H1 (cell line): ENCODE measurements around the gene NLRP7. TPM values are rescaled to one million over a fixed set of nuclear protein-coding genes. Genes with fewer than 3 reads are reported as not detected.

ENCODE experiments used
- CTCF ChIA-PET: fragments of 300-600 bp; sonication (Branson Sonifier 250); formaldehyde crosslinking; loops from one replicate; lab custom pipeline; 2021; ENCODE audit not compliant: partially characterized antibody; lab: Charles Lee
- POLR2A ChIA-PET: fragments of 300-600 bp; sonication (Branson Sonifier 250); formaldehyde crosslinking; loops from one replicate; lab custom pipeline; 2021; ENCODE audit warnings: inconsistent platforms; ENCODE audit not compliant: partially characterized antibody; lab: Charles Lee
- DNase-seq, 2 experiments: peaks; one replicate each; pipeline versions ENCODE4 v3.0.0 to v3.0.0-alpha.2; 2010 to 2022; ENCODE audit warnings: low spot score in 2 of 2, low read depth in 1 of 2, mixed read lengths in 1 of 2
- FAIRE-seq: peaks from 2 replicates; lab custom pipeline; 2011; peaks lifted over from hg19 to GRCh38; lab: Jason Lieb, UNC
- H2AFZ ChIP-seq: 2 replicates; pipeline ENCODE4 v1.8.1; 2012; ENCODE audit warnings: low read length, inconsistent platforms
- H2AK5ac ChIP-seq: 2 replicates; pipeline ENCODE4 v1.6.1; 2013; ENCODE audit warnings: low read depth, low read length
- H2BK120ac ChIP-seq: replicated peaks from 2 replicates; pipeline ENCODE3; 2013; ENCODE audit warnings: low read depth, low read length, inconsistent platforms
- H2BK12ac ChIP-seq: 2 replicates; pipeline ENCODE4 v1.6.1; 2013; ENCODE audit warnings: low read depth, low read length
- H2BK15ac ChIP-seq: 2 replicates; pipeline ENCODE4 v1.6.1; 2013; ENCODE audit warnings: low read length
- H2BK20ac ChIP-seq: 2 replicates; pipeline ENCODE4 v1.6.1; 2013; ENCODE audit warnings: low read length
- H2BK5ac ChIP-seq: 2 replicates; pipeline ENCODE4 v1.6.1; 2013; ENCODE audit warnings: low read depth, low read length
- H3K14ac ChIP-seq: 2 replicates; pipeline ENCODE4 v1.6.1; 2013; ENCODE audit warnings: inconsistent platforms; ENCODE audit not compliant: insufficient read length
- H3K18ac ChIP-seq: 2 replicates; pipeline ENCODE4 v1.6.1; 2013; ENCODE audit warnings: low read length; ENCODE audit errors: extremely low read depth
- H3K23ac ChIP-seq: 2 replicates; pipeline ENCODE4 v1.6.1; 2013; ENCODE audit warnings: inconsistent platforms; ENCODE audit not compliant: insufficient read length
- H3K23me2 ChIP-seq: 2 replicates; pipeline ENCODE4 v1.6.1; 2013; ENCODE audit warnings: low read depth, low read length
- H3K27ac ChIP-seq: 2 replicates; pipeline ENCODE4 v1.6.1; 2011; ENCODE audit warnings: low read depth, low read length, inconsistent platforms
- H3K27me3 ChIP-seq, 4 experiments: replicated peaks in 1 of 4; 1 replicate in 1 of 4; 2 replicates in 3 of 4; pipeline versions ENCODE4 v1.6.1 to v1.8.1; 2011 to 2013; ENCODE audit warnings: low read length in 3 of 4, mild to moderate bottlenecking in 3 of 4, inconsistent platforms in 2 of 4, mixed read lengths in 2 of 4, moderate library complexity in 1 of 4; ENCODE audit not compliant: control insufficient read depth in 3 of 4, insufficient read depth in 3 of 4; ENCODE audit errors: extremely low read depth in 1 of 4
- H3K36me3 ChIP-seq, 4 experiments: 2 replicates each; pipeline versions ENCODE4 v1.6.1 to v1.8.1; 2011 to 2013; ENCODE audit warnings: mild to moderate bottlenecking in 4 of 4, low read length in 3 of 4, moderate library complexity in 2 of 4, control low read depth in 1 of 4, inconsistent platforms in 1 of 4; ENCODE audit not compliant: insufficient read depth in 4 of 4, control insufficient read depth in 2 of 4
- H3K4ac ChIP-seq: replicated peaks from 2 replicates; pipeline ENCODE3; 2013; ENCODE audit warnings: low read length, low read depth, mixed read lengths, inconsistent platforms; ENCODE audit not compliant: insufficient read length
- H3K4me1 ChIP-seq, 4 experiments: replicated peaks in 1 of 4; 1 replicate in 1 of 4; 2 replicates in 3 of 4; pipeline versions ENCODE4 v1.6.1 to v1.8.1; 2011 to 2013; ENCODE audit warnings: low read length in 3 of 4, inconsistent platforms in 2 of 4, mixed read lengths in 1 of 4; ENCODE audit not compliant: insufficient read depth in 4 of 4, control insufficient read depth in 3 of 4
- H3K4me2 ChIP-seq, 2 experiments: 2 replicates each; pipeline versions ENCODE4 v1.6.1 to v1.8.1; 2011 to 2013; ENCODE audit warnings: low read depth in 2 of 2, low read length in 2 of 2, control low read depth in 1 of 2, inconsistent platforms in 1 of 2, mild to moderate bottlenecking in 1 of 2; ENCODE audit not compliant: insufficient read depth in 1 of 2
- H3K4me3 ChIP-seq, 4 experiments: fragments of 200-600, 300-600 bp in 1 of 4; sonication (generic), shearing (Covaris generic), sonication (Bioruptor Twin) in 1 of 4; 2 replicates each; pipeline versions ENCODE4 v1.5.1 to v1.8.1; 2011 to 2016; ENCODE audit warnings: low read length in 4 of 4, low read depth in 3 of 4, control low read depth in 2 of 4, inconsistent platforms in 2 of 4, mild to moderate bottlenecking in 2 of 4, mixed read lengths in 1 of 4, moderate library complexity in 1 of 4; ENCODE audit not compliant: insufficient read depth in 2 of 4; ENCODE audit errors: extremely low read depth in 1 of 4
- H3K56ac ChIP-seq: replicated peaks from 2 replicates; pipeline ENCODE3; 2013; ENCODE audit warnings: low read depth, mild to moderate bottlenecking, mixed read lengths, low read length, inconsistent platforms; ENCODE audit not compliant: insufficient read length
- H3K79me1 ChIP-seq: 2 replicates; pipeline ENCODE4 v1.6.1; 2013; ENCODE audit warnings: low read depth, low read length, control low read depth
- H3K79me2 ChIP-seq, 2 experiments: 2 replicates each; pipeline versions ENCODE4 v1.6.1 to v1.8.1; 2012 to 2013; ENCODE audit warnings: low read length in 2 of 2, mild to moderate bottlenecking in 2 of 2, inconsistent platforms in 1 of 2; ENCODE audit not compliant: insufficient read depth in 2 of 2, control insufficient read depth in 1 of 2
- H3K9ac ChIP-seq, 4 experiments: replicated peaks in 1 of 4; 1 replicate in 1 of 4; 2 replicates in 3 of 4; pipeline versions ENCODE4 v1.6.1 to v1.8.1; 2011 to 2013; ENCODE audit warnings: low read depth in 3 of 4, low read length in 3 of 4, control low read depth in 2 of 4, mild to moderate bottlenecking in 2 of 4, moderate library complexity in 2 of 4, inconsistent platforms in 1 of 4; ENCODE audit errors: extremely low read depth in 1 of 4
- H3K9me3 ChIP-seq, 2 experiments: 2 replicates each; pipeline versions ENCODE4 v1.6.1 to v1.8.1; 2012 to 2013; ENCODE audit warnings: mild to moderate bottlenecking in 2 of 2, moderate library complexity in 2 of 2, control low read depth in 1 of 2, inconsistent platforms in 1 of 2, low read depth in 1 of 2, low read length in 1 of 2, mixed read lengths in 1 of 2; ENCODE audit not compliant: insufficient read depth in 2 of 2
- H4K20me1 ChIP-seq, 2 experiments: replicated peaks in 1 of 2; 2 replicates each; pipeline versions ENCODE3 to v1.8.1; 2011 to 2013; ENCODE audit warnings: inconsistent platforms in 2 of 2, low read length in 2 of 2, mild to moderate bottlenecking in 1 of 2; ENCODE audit not compliant: insufficient read depth in 2 of 2, control insufficient read depth in 1 of 2
- H4K5ac ChIP-seq: 2 replicates; pipeline ENCODE4 v1.6.1; 2013; ENCODE audit warnings: low read length, low read depth, mixed read lengths, inconsistent platforms; ENCODE audit not compliant: insufficient read length
- H4K8ac ChIP-seq: 2 replicates; pipeline ENCODE4 v1.8.0; 2013; ENCODE audit warnings: mild to moderate bottlenecking, moderate library complexity, low read length, inconsistent platforms; ENCODE audit not compliant: insufficient read depth; ENCODE audit errors: extremely low read depth
- H4K91ac ChIP-seq: replicated peaks from 2 replicates; pipeline ENCODE3; 2013; ENCODE audit warnings: low read length, mixed read lengths, inconsistent platforms; ENCODE audit not compliant: insufficient read length
- CHD2 ChIP-seq: IDR thresholded peaks from 2 replicates; pipeline ENCODE4 v1.6.1; 2012; ENCODE audit warnings: low read length, improper control_type of control experiment
- GTF2F1 ChIP-seq: IDR thresholded peaks from 2 replicates; pipeline ENCODE4 v1.6.1; 2012; ENCODE audit warnings: low read depth, low read length, improper control_type of control experiment, borderline replicate concordance
- KDM1A ChIP-seq: fragments of 200-600, 300-600 bp; sonication (generic); IDR thresholded peaks from 2 replicates; pipeline ENCODE4 v1.7.1; 2016; ENCODE audit warnings: mild to moderate bottlenecking, low read length, borderline replicate concordance
- PHF8 ChIP-seq: fragments of 200-600 bp; sonication (generic); conservative IDR thresholded peaks from 2 replicates; pipeline ENCODE4 v1.7.1; 2012; ENCODE audit warnings: low read depth, mild to moderate bottlenecking, inconsistent platforms, low read length, moderate library complexity
- SP4 ChIP-seq: IDR thresholded peaks from 2 replicates; pipeline ENCODE4 v1.6.1; 2012; ENCODE audit warnings: low read length, inconsistent platforms
- TAF7 ChIP-seq: optimal IDR thresholded peaks from 2 replicates; pipeline ENCODE3; 2011; ENCODE audit warnings: low read depth, mild to moderate bottlenecking, inconsistent platforms, low read length, moderate library complexity, borderline replicate concordance
- YY1 ChIP-seq: IDR thresholded peaks from 2 replicates; pipeline ENCODE4 v1.6.1; 2011; ENCODE audit warnings: low read depth, mild to moderate bottlenecking, low read length
- WGBS, 2 experiments: shearing (Covaris generic) in 1 of 2; methylation state at CpG; one replicate each; pipeline versions ENCODE4 v1.1.6 to v1.1.7; 2013 to 2015; ENCODE audit warnings: low lambda C conversion rate in 2 of 2, mixed read lengths in 2 of 2, inconsistent platforms in 1 of 2, low coverage in 1 of 2, missing lambda C conversion rate in 1 of 2; ENCODE audit not compliant: insufficient replicate concordance in 2 of 2, insufficient coverage in 1 of 2, insufficient read length in 1 of 2; ENCODE audit errors: extremely low coverage in 1 of 2, missing lambda C conversion rate in 1 of 2; 5-methylcytosine and 5-hydroxymethylcytosine counted together
- polyA plus RNA-seq, 7 experiments: library from polyadenylated mRNA; depleted of rRNA in 3 of 7; stranded (reverse) in 5 of 7; unstranded in 2 of 7; fragments of >200 nt in 5 of 7; fragments of 200-250 nt in 2 of 7; gene quantifications; 1 replicate in 5 of 7; 2 replicates in 1 of 7; 4 replicates in 1 of 7; pipeline versions ENCODE4 v1.2.1 to v1.2.3, GENCODE V29; 2011 to 2013; ENCODE audit warnings: missing spikeins in 2 of 7, mixed read lengths in 2 of 7
- total RNA-seq: library from RNA; stranded (reverse); fragmentation: NEBNext Ultra II Directional; extraction: Animal tissue kit (Norgen Biotek cat#: 25700); gene quantifications from 2 replicates; pipeline ENCODE4 v1.2.1, GENCODE V29; 2021
- TF ChIP-seq, protein P1 (sequence below): IDR thresholded peaks from 2 replicates; pipeline ENCODE4 v1.6.1; 2012; ENCODE audit warnings: low read length, inconsistent platforms

The NLRP7 gene
- total and polyA plus RNA-seq, 2 of the 8 experiments (the other 6 are each of a cell fraction or from before 2014, with no cell fraction given) = 0.91 to 1.2 TPM

GRCh38 chr19:54967611-54968010 is 20.3 kb upstream of the NLRP7 start:
- Histone ChIP-seq H3K4me1 (no peaks in the 10 kb centered on the region), H4K5ac (no peak overlapping the region), H3K36me3 (no peaks in the 10 kb centered on the region), H2AK5ac (no peak overlapping the region), H3K14ac (no peak overlapping the region), H3K79me2 (no peaks in the 10 kb centered on the region), H3K9me3 (no peaks in the 10 kb centered on the region), H3K79me1 (no peaks in the 10 kb centered on the region), H2BK5ac (no peak overlapping the region), H3K27me3 (no peaks in the 10 kb centered on the region), H4K91ac (no peak overlapping the region), H3K18ac (no peak overlapping the region), H2AFZ (no peak overlapping the region), H3K23me2 (no peaks in the 10 kb centered on the region), H2BK120ac (no peak overlapping the region), H2BK12ac (no peak overlapping the region), H3K4me3 (no peak overlapping the region), H3K4ac (no peak overlapping the region), H3K4me2 (no peak overlapping the region), H3K27ac (no peak overlapping the region), H2BK20ac (no peak overlapping the region), H3K23ac (no peak overlapping the region), H3K9ac (no peak overlapping the region), H2BK15ac (no peak overlapping the region), H3K56ac (no peak overlapping the region), H4K8ac (no peak overlapping the region), H4K20me1 (no peaks in the 10 kb centered on the region)
- 82% methylated on average over 3 of the region's 3 CpGs; no CpG with 5 or more reads in 1 of the 2 experiments for WGBS, 2 experiments
- no peak for DNase-seq
- no peak for FAIRE-seq
- TF ChIP-seq KDM1A (no peak), SP4 (no peak), CHD2 (no peak), TAF7 (no peak), GTF2F1 (no peak), PHF8 (no peak), YY1 (no peak)
- TF ChIP-seq, protein P1, sequence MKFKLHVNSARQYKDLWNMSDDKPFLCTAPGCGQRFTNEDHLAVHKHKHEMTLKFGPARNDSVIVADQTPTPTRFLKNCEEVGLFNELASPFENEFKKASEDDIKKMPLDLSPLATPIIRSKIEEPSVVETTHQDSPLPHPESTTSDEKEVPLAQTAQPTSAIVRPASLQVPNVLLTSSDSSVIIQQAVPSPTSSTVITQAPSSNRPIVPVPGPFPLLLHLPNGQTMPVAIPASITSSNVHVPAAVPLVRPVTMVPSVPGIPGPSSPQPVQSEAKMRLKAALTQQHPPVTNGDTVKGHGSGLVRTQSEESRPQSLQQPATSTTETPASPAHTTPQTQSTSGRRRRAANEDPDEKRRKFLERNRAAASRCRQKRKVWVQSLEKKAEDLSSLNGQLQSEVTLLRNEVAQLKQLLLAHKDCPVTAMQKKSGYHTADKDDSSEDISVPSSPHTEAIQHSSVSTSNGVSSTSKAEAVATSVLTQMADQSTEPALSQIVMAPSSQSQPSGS = no peak
- ChIA-PET POLR2A (interaction anchor here (0.6 to 2.1 kb wide), 3 partner anchors 39 to 520 kb away, joined by 3 to 7 read pairs (median 3); no protein-coding TSS in a partner anchor), CTCF (interaction anchor here (0.7 to 0.8 kb wide), 2 partner anchors 13 to 427 kb away, joined by 3 to 4 read pairs; no protein-coding TSS in a partner anchor)
